ENCODE results near the gene BFSP1.

The BFSP1 gene

GRCh38 chr20:17500826-17501225, 30.4 kb downstream of the BFSP1 start:
- TF ChIP-seq CTCF (IDR thresholded peaks at IDR 0.05), result no peak

GRCh38 chr20:17500271-17500670, 30.9 kb downstream of the BFSP1 start:
- no peak for TF ChIP-seq CTCF (IDR thresholded peaks at IDR 0.05)

GRCh38 chr20:17499041-17499440, 32.1 kb downstream of the BFSP1 start:
- no peak for TF ChIP-seq CTCF (IDR thresholded peaks at IDR 0.05)

- TF ChIP-seq CTCF (IDR thresholded peaks at IDR 0.05), result no peak
Observed at GRCh38 chr20:17498641-17499040, 32.5 kb downstream of the BFSP1 start.

- TF ChIP-seq CTCF (IDR thresholded peaks at IDR 0.05), result no peak
Observed at GRCh38 chr20:17497821-17498580, 33.2 kb downstream of the BFSP1 start.

- no peak for TF ChIP-seq CTCF (IDR thresholded peaks at IDR 0.05)
Observed at GRCh38 chr20:17495826-17496225, 35.4 kb downstream of the BFSP1 start.

GRCh38 chr20:17494201-17494600, 37.0 kb downstream of the BFSP1 start:
- no peak for TF ChIP-seq CTCF (IDR thresholded peaks at IDR 0.05)

- no peak for TF ChIP-seq CTCF (IDR thresholded peaks at IDR 0.05)
Observed at GRCh38 chr20:17493173-17493572, 38.0 kb downstream of the BFSP1 start.
